MCF 10A (cell line): ENCODE measurements around the gene PTPRK. TPM values are rescaled to one million over a fixed set of nuclear protein-coding genes. Genes with fewer than 3 reads are reported as not detected.

Source experiments
- BruUV-seq: library from RNA; stranded (reverse); fragments of 400-500 nt; replicated peaks from 2 replicates; lab custom pipeline; 2021; lab: Mats Ljungman, UMichigan
- CTCF ChIA-PET: fragments of 300-600 bp; sonication (Branson Sonifier 250); formaldehyde crosslinking; extraction: SDS; loops from one replicate; lab custom pipeline; 2021; ENCODE audit warnings: antibody characterized with exemption, inconsistent platforms; lab: Yijun Ruan, JAX
- POLR2A ChIA-PET: fragments of 300-600, 350-650 bp; sonication (Branson Sonifier 250); formaldehyde crosslinking; extraction: SDS; loops from one replicate; lab custom pipeline; 2020; ENCODE audit warnings: antibody characterized with exemption, inconsistent platforms; lab: Yijun Ruan, JAX
- DNase-seq: peaks from one replicate; pipeline ENCODE4 v3.0.0-alpha.2; 2018; ENCODE audit not compliant: unreplicated experiment
- H3K27ac Mint-ChIP-seq: one replicate; pipeline ENCODE4 v1.8.0; 2022; ENCODE audit warnings: mild to moderate bottlenecking, low read depth, mixed read lengths; ENCODE audit not compliant: unreplicated experiment
- H3K27me3 Mint-ChIP-seq: one replicate; pipeline ENCODE4 v1.8.0; 2022; ENCODE audit warnings: mixed read lengths; ENCODE audit not compliant: insufficient read depth, unreplicated experiment
- H3K36me3 Mint-ChIP-seq: one replicate; pipeline ENCODE4 v1.8.0; 2022; ENCODE audit warnings: mild to moderate bottlenecking, moderate library complexity, mixed read lengths; ENCODE audit not compliant: insufficient read depth, unreplicated experiment
- H3K4me1 Mint-ChIP-seq: one replicate; pipeline ENCODE4 v1.8.0; 2022; ENCODE audit warnings: mixed read lengths; ENCODE audit not compliant: insufficient read depth, unreplicated experiment
- H3K4me3 Mint-ChIP-seq: one replicate; pipeline ENCODE4 v1.8.0; 2022; ENCODE audit warnings: mild to moderate bottlenecking, moderate library complexity, mixed read lengths; ENCODE audit not compliant: unreplicated experiment
- H3K9me3 Mint-ChIP-seq: one replicate; pipeline ENCODE4 v1.8.0; 2022; ENCODE audit warnings: mixed read lengths; ENCODE audit not compliant: unreplicated experiment
- intact Hi-C: fragments of 100-400 bp; cut with micrococcal nuclease; formaldehyde crosslinking; loops from 2 replicates; pipeline ENCODE4 v1.14.1; 2022
- total RNA-seq: library from RNA; stranded (reverse); gene quantifications from 2 replicates; pipeline ENCODE4 v1.2.3, GENCODE V29; 2022
- TF ChIP-seq, protein P1 (sequence below): fragments of 200-600 bp; IDR thresholded peaks from one replicate; pipeline ENCODE4 v1.8.0; 2022; ENCODE audit warnings: antibody characterized with exemption, mild to moderate bottlenecking; ENCODE audit not compliant: unreplicated experiment

PTPRK gene
- total RNA-seq, 1 experiment from 2014 or later, result 50.2 TPM

DNA sequence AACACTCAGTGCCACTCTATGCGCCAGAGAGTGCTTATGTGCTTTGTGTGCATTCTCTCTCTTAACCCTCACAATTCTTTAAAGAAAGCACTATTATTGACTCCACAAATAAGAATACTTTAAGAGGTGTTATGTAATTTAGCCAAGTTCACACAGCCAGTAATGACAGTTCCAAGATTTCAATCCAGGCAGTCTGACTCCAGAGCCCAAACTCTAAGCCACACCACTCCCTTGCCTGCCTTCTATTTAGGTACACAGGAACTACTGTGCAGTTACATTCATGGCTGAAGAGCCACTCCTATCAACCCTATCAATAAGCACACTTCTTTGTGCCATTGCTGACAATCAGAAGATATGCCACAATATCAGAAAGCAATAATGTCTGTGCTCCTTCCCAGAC is 93.3 kb downstream of the PTPRK start:
- no peak for DNase-seq
- POLR2A ChIA-PET, result no interaction called here
- H3K9me3 Mint-ChIP-seq, result no peaks in the 10 kb centered on the region
- TF ChIP-seq, protein P1, sequence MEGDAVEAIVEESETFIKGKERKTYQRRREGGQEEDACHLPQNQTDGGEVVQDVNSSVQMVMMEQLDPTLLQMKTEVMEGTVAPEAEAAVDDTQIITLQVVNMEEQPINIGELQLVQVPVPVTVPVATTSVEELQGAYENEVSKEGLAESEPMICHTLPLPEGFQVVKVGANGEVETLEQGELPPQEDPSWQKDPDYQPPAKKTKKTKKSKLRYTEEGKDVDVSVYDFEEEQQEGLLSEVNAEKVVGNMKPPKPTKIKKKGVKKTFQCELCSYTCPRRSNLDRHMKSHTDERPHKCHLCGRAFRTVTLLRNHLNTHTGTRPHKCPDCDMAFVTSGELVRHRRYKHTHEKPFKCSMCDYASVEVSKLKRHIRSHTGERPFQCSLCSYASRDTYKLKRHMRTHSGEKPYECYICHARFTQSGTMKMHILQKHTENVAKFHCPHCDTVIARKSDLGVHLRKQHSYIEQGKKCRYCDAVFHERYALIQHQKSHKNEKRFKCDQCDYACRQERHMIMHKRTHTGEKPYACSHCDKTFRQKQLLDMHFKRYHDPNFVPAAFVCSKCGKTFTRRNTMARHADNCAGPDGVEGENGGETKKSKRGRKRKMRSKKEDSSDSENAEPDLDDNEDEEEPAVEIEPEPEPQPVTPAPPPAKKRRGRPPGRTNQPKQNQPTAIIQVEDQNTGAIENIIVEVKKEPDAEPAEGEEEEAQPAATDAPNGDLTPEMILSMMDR, result no peak
- CTCF ChIA-PET, result no interaction called here
- no peak overlapping the region for H3K27ac Mint-ChIP-seq
- intact Hi-C loops, result no loop called here
- no peak overlapping the region for H3K4me3 Mint-ChIP-seq
- H3K4me1 Mint-ChIP-seq, result peaks cover 5% of the 10 kb centered on the region
- no peaks in the 10 kb centered on the region for H3K27me3 Mint-ChIP-seq
- H3K36me3 Mint-ChIP-seq, result no peaks in the 10 kb centered on the region
- BruUV-seq, result no TSS peak

DNA sequence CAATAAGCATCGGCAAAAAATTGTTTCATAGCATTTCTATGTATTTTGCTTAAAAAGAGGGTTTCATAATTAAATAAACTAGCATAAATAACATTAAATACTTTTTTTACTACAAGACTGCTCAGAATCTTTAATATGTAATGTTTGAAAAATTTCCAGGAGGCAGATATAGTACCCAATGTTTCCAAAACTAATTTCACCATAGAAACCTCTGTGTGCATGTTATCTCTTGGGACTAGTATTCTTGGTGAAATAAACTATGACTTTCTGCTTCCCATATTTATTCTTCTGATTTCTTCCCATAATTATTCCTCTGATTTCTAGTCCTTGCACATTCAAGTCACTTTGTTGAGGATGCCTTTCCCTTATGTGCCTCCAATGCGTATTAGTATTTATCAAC is 94.5 kb downstream of the PTPRK start:
- ChIA-PET CTCF (no interaction called here), POLR2A (interaction anchor here (1.4 kb wide), 1 partner anchor 13 kb away, joined by 3 read pairs; no protein-coding TSS in a partner anchor)
- no TSS peak for BruUV-seq
- DNase-seq, result no peak
- intact Hi-C loops, result no loop called here
- peaks cover 18% of the 10 kb centered on the region for H3K4me1 Mint-ChIP-seq
- no peaks in the 10 kb centered on the region for H3K9me3 Mint-ChIP-seq
- H3K36me3 Mint-ChIP-seq, result no peaks in the 10 kb centered on the region
- H3K27me3 Mint-ChIP-seq, result no peaks in the 10 kb centered on the region
- TF ChIP-seq, protein P1, result no peak
- no peak overlapping the region for H3K27ac Mint-ChIP-seq
- H3K4me3 Mint-ChIP-seq, result no peak overlapping the region

DNA sequence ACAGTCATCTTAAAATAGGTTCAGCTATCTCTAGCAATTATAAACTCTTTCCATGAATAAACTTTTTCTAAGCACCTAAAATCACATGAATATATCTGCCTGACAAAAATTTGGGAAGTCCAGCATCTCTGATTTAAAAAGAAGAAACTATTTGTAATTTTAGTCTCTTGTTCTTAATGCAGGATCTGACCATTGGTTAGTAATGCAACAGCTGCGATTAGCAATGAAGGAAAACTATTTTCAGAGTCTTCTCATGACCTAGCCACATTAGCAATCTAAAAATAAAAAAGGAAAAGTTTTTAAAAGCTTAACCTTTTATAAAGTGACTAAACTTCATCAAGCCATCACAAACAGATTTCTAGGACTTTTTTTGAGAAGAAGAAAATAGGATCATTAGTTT is 97.5 kb downstream of the PTPRK start:
- TF ChIP-seq, protein P1, result no peak
- Mint-ChIP-seq H3K4me1 (peaks cover 19% of the 10 kb centered on the region), H3K4me3 (no peak overlapping the region), H3K27ac (no peak overlapping the region), H3K27me3 (no peaks in the 10 kb centered on the region), H3K9me3 (peaks cover 8% of the 10 kb centered on the region), H3K36me3 (no peaks in the 10 kb centered on the region)
- BruUV-seq, result no TSS peak
- CTCF ChIA-PET, result no interaction called here
- no peak for DNase-seq
- intact Hi-C loops, result no loop called here
- POLR2A ChIA-PET, result interaction anchor here (0.9 kb wide), 2 partner anchors 15 to 53 kb away, joined by 3 to 4 read pairs; no protein-coding TSS in a partner anchor

DNA sequence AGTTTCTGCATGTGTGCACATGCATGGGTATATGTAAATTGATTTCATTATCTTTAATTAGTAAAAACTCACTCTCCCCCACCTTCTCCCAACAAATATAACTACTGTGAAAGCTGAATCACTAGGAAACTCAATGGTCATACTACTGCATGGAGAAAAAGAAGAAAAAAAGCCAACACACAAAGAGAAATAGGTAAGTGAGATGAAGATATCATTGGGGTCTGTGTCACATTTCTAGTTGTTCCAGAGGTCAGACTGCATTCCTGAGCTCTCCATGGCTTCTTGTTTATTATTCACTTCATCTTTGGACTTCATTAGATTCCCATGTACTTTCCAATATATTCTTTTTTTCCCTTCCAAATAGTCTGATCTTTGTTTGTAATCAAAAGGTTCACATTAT is 98.2 kb downstream of the PTPRK start:
- CTCF ChIA-PET, result no interaction called here
- no TSS peak for BruUV-seq
- H3K4me3 Mint-ChIP-seq, result peak overlapping the region; percentile 25
- H3K27ac Mint-ChIP-seq, result no peak overlapping the region
- no peak for DNase-seq
- POLR2A ChIA-PET, result interaction anchor here (0.9 kb wide), 2 partner anchors 14 to 54 kb away, joined by 3 to 4 read pairs; no protein-coding TSS in a partner anchor
- no peaks in the 10 kb centered on the region for H3K27me3 Mint-ChIP-seq
- intact Hi-C loops, result no loop called here
- TF ChIP-seq, protein P1, result no peak
- H3K4me1 Mint-ChIP-seq, result peaks cover 19% of the 10 kb centered on the region
- H3K9me3 Mint-ChIP-seq, result peaks cover 8% of the 10 kb centered on the region
- H3K36me3 Mint-ChIP-seq, result no peaks in the 10 kb centered on the region
